Measurements from ENCODE around the gene LIPT2. TPM values are rescaled to one million over a fixed set of nuclear protein-coding genes. Genes with fewer than 3 reads are reported as not detected.

The LIPT2 gene
- total RNA-seq, 1 donor from 2014 or later, result 7.1 TPM

DNA sequence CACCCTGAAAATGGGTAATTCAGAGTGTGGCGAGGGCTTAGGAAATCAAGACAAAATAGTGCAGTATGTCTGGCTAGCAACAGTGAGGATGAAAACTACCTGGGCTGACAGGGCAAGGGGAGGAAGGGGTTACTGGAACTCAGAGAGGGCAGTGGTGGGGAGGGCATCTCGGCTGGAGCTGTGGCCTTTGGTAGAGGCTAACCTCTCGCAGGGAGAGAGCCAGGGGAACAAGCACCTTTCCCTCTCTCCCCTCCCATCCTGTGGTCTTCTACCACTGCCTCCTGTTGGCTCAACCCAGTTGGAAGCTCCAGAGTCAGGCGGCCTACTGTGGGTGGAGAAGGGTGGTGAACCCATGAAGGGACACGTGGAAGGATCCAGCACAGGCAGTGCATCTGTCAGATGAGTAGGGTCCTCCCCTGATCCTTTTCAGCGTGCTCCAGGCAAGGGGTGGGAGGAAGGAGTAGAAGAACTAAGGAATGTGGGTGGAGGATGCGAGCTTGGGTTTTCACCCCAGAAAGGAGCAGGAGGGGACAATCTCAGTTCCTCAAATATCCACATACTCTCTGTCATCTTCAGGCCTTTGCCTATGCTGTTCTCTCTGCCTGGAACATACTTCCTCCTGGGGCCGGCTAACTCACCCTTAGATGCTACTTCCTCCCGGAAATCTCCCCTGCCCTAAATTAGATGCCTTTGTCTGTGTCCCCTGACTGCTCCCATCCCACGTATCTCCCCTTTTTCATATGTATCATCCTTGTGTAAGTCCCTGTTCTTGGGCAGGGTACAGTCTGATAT is 19.9 kb downstream of the LIPT2 start:
- DNase-seq (ENCODE audit: low read depth), result no peak
- TF ChIP-seq, protein P1, sequence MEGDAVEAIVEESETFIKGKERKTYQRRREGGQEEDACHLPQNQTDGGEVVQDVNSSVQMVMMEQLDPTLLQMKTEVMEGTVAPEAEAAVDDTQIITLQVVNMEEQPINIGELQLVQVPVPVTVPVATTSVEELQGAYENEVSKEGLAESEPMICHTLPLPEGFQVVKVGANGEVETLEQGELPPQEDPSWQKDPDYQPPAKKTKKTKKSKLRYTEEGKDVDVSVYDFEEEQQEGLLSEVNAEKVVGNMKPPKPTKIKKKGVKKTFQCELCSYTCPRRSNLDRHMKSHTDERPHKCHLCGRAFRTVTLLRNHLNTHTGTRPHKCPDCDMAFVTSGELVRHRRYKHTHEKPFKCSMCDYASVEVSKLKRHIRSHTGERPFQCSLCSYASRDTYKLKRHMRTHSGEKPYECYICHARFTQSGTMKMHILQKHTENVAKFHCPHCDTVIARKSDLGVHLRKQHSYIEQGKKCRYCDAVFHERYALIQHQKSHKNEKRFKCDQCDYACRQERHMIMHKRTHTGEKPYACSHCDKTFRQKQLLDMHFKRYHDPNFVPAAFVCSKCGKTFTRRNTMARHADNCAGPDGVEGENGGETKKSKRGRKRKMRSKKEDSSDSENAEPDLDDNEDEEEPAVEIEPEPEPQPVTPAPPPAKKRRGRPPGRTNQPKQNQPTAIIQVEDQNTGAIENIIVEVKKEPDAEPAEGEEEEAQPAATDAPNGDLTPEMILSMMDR (conservative IDR thresholded peaks at IDR 0.05; ENCODE audit: low read depth, low read length), result no peak
- no peak overlapping the region for H3K4me3 ChIP-seq (ENCODE audit: low read depth, low read length)

DNA sequence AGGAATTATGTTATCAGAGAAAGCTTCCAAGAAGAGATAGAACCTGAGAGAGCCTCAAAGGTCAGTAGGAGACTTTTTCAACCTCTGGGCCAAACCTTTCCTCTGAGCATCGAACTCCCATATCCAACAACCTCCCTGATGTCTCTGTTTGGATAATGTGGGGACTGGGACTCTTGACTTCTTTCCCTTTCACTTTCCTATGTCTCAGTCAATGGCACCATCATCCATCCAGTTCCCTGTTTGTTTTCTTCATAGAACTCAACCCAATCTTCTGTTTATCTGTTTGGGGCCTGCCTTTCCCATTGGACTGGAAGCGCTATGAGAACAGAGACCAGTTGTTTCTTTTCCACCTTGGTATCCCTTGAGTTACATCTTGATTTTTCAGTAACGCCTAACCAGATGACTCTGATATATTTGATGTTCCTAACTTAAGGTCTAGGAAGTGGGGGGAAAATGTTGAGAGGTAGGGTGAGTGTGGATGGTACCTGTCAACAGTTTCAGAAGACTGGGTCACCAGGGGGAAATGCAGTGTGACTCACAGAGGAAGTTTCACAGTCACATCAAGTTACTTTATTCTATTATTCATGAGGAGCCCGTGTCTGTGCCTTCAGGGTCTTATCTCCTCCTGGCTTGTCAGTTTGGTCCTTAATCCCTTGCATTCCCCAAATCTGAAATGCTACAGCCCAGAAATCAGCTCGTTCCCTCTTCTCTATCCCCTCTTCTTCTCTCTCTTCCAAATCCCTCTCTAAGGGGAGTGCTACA is 21.7 kb downstream of the LIPT2 start:
- TF ChIP-seq, protein P1 (conservative IDR thresholded peaks at IDR 0.05; ENCODE audit: low read depth, low read length), result no peak
- DNase-seq (ENCODE audit: low read depth), result no peak
- no peak overlapping the region for H3K4me3 ChIP-seq (ENCODE audit: low read depth, low read length)

DNA sequence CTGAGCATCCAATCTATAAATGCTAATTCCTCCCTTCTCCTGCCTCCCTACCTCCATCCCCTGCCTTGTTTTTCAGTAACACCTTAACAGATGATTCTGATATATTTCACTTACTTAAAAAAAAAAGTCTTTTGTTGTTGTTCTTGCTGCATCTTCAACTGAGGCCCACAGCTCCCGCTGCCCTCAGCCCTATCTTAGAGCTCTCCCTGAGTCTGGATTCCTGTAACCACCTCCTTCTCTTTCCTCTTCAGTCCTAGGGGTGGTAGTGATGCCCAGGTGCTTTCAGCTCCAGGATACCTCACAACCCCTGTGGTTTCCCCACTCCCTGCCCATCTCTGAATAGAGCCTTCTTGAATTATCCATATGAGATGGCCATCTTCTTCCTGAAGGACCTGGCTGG is 22.5 kb downstream of the LIPT2 start:
- H3K4me3 ChIP-seq (ENCODE audit: low read depth, low read length), result no peak overlapping the region
- TF ChIP-seq, protein P1 (conservative IDR thresholded peaks at IDR 0.05; ENCODE audit: low read depth, low read length), result no peak
- DNase-seq (ENCODE audit: low read depth), result no peak

DNA sequence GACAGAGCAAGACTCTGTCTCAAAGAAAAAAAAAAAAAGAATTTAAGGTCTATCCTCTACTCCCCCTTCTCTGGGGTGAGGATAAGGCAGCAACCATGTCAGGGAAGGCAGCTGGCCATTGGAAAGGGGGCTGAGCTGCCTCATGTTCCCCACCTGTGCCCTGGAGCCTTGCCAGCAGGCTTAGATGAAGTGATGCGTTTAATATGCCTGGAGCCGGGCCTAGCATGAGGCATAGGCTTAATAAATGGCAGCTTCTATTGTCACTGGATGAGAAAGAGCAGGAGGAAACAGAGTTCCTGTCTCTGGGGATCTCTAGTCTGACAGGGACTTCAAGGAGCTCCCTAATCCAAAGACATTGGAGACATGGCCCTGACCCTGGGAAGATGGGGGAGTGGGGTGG is 23.0 kb downstream of the LIPT2 start:
- TF ChIP-seq, protein P1 (conservative IDR thresholded peaks at IDR 0.05; ENCODE audit: low read depth, low read length), result no peak
- DNase-seq (ENCODE audit: low read depth), result no peak
- no peak overlapping the region for H3K4me3 ChIP-seq (ENCODE audit: low read depth, low read length)

DNA sequence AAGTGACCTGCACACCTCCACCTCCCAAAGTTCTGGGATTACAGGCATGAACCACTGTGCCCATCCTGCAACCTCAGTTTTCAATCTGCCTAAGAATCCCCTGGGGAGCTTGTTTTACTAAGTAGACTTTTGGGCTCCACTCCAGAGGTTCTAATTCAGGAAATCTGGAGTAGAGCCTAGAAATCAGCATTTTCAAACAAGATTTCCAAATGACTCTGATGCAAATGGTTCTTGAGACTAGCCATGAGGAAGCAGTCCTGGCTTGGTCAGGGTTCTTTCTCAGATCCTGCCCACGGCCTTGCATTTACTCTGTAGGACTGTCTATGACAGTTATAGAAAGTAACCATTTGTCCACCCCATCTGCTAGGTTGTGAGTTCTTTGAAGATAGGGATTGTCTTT is 24.6 kb downstream of the LIPT2 start:
- no peak for DNase-seq (ENCODE audit: low read depth)
- H3K4me3 ChIP-seq (ENCODE audit: low read depth, low read length), result no peak overlapping the region
- TF ChIP-seq, protein P1 (conservative IDR thresholded peaks at IDR 0.05; ENCODE audit: low read depth, low read length), result no peak

DNA sequence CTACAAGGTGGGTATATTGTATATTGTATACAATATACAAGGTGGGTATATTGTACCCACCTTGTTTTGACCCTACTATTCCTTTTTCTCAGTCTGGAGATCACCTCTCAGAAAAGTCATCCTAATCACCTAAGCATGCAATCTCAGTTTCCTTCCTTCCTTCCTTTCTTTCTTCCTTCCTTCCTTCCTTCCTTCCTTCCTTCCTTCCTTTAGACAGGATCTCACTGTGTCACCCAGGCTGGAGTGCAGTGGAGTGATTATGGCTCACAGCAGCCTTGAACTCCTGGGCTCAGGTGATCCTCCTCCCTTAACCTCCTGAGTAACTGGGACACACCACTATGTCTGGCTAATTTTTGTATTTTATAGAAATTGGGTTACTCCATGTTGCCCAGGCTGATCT is 25.0 kb downstream of the LIPT2 start:
- DNase-seq (ENCODE audit: low read depth), result no peak

More for the DNA sequence above, 25.0 kb downstream of the LIPT2 start:
- no peak overlapping the region for H3K4me3 ChIP-seq (ENCODE audit: low read depth, low read length)
- TF ChIP-seq, protein P1 (conservative IDR thresholded peaks at IDR 0.05; ENCODE audit: low read depth, low read length), result no peak

All from epithelial cell of proximal tubule (primary cell).